GM23338 (cell line): Measurements from ENCODE around the gene CLSTN2. TPM values are rescaled to one million over a fixed set of nuclear protein-coding genes. Genes with fewer than 3 reads are reported as not detected.

Experiments
- ATAC-seq: fragments of 200-7000 bp; cut with Tn5 transposase; 3 replicates; pipeline ENCODE4 v1.9.1; 2020
- DNase-seq: peaks from one replicate; pipeline ENCODE4 v3.0.0-alpha.2; 2015; ENCODE audit warnings: low spot score
- H2AFZ ChIP-seq: fragments of 200-600 bp; sonication (generic); 2 replicates; pipeline ENCODE4 v1.8.0; 2016; ENCODE audit warnings: antibody characterized with exemption, mild to moderate bottlenecking, moderate library complexity
- H3F3A ChIP-seq: fragments of 200-600 bp; sonication (generic); replicated peaks from 2 replicates; pipeline ENCODE4 v1.8.0; 2017; ENCODE audit warnings: antibody characterized with exemption, mixed run types, low read depth
- H3K27ac ChIP-seq: fragments of 200-600 bp; sonication (generic); 2 replicates; pipeline ENCODE4 v1.6.1; 2016; ENCODE audit warnings: low read depth
- H3K27me3 ChIP-seq: fragments of 200-600 bp; sonication (generic); 2 replicates; pipeline ENCODE4 v1.8.0; 2016; ENCODE audit warnings: mild to moderate bottlenecking, mixed run types, moderate library complexity; ENCODE audit not compliant: insufficient read depth
- H3K36me3 ChIP-seq: fragments of 200-600 bp; sonication (generic); 2 replicates; pipeline ENCODE4 v1.8.0; 2016; ENCODE audit warnings: mild to moderate bottlenecking; ENCODE audit not compliant: insufficient read depth
- H3K4me1 ChIP-seq: fragments of 200-600 bp; sonication (generic); 2 replicates; pipeline ENCODE4 v1.8.0; 2016; ENCODE audit warnings: mild to moderate bottlenecking, moderate library complexity; ENCODE audit not compliant: insufficient read depth
- H3K4me2 ChIP-seq: fragments of 200-600 bp; sonication (generic); 2 replicates; pipeline ENCODE4 v1.7.1; 2017; ENCODE audit warnings: mixed run types
- H3K4me3 ChIP-seq: fragments of 200-600 bp; sonication (generic); 2 replicates; pipeline ENCODE4 v1.6.1; 2016; ENCODE audit warnings: mixed run types
- H3K79me2 ChIP-seq: fragments of 200-600 bp; sonication (generic); replicated peaks from 2 replicates; pipeline ENCODE4 v1.8.0; 2017; ENCODE audit warnings: mild to moderate bottlenecking; ENCODE audit not compliant: insufficient read depth
- H3K9me2 ChIP-seq: fragments of 200-600 bp; sonication (generic); 2 replicates; pipeline ENCODE4 v1.8.0; 2017; ENCODE audit not compliant: insufficient read depth
- H4K20me1 ChIP-seq: fragments of 200-600 bp; sonication (generic); replicated peaks from 2 replicates; pipeline ENCODE4 v1.8.0; 2017; ENCODE audit warnings: mild to moderate bottlenecking; ENCODE audit not compliant: insufficient read depth
- H3K27ac Mint-ChIP-seq: 2 replicates; pipeline ENCODE4 v1.8.0; 2020; ENCODE audit warnings: inconsistent platforms, mild to moderate bottlenecking, moderate library complexity, mixed read lengths
- H3K27me3 Mint-ChIP-seq: 3 replicates; pipeline ENCODE4 v1.8.0; 2022; ENCODE audit warnings: low read depth, mild to moderate bottlenecking, moderate library complexity, mixed read lengths, inconsistent platforms; ENCODE audit not compliant: insufficient read depth, poor library complexity
- H3K36me3 Mint-ChIP-seq: 3 replicates; pipeline ENCODE4 v1.8.0; 2021; ENCODE audit warnings: low read depth, mild to moderate bottlenecking, inconsistent platforms, moderate library complexity, mixed read lengths
- H3K4me1 Mint-ChIP-seq: 3 replicates; pipeline ENCODE4 v1.8.0; 2020; ENCODE audit warnings: mild to moderate bottlenecking, inconsistent platforms, mixed read lengths
- H3K4me3 Mint-ChIP-seq: 3 replicates; pipeline ENCODE4 v1.8.0; 2021; ENCODE audit warnings: moderate library complexity, mild to moderate bottlenecking, inconsistent platforms, mixed read lengths
- H3K9me3 Mint-ChIP-seq: 3 replicates; pipeline ENCODE4 v1.8.0; 2020; ENCODE audit warnings: moderate library complexity, mild to moderate bottlenecking, inconsistent platforms, mixed read lengths
- CREB1 ChIP-seq: fragments of 250-450 bp; sonication (Bioruptor Pico); IDR thresholded peaks from 2 replicates; pipeline ENCODE4 v1.5.0; 2020; ENCODE audit warnings: low read depth, mild to moderate bottlenecking, moderate library complexity
- EZH2 ChIP-seq: fragments of 200-600 bp; sonication (generic); IDR thresholded peaks from one replicate; pipeline ENCODE4 v1.8.0; 2017; ENCODE audit warnings: antibody characterized with exemption, mild to moderate bottlenecking, low read depth; ENCODE audit not compliant: unreplicated experiment
- EZH2phosphoT487 ChIP-seq: fragments of 200-600 bp; sonication (generic); IDR thresholded peaks from one replicate; pipeline ENCODE4 v1.8.1; 2018; ENCODE audit warnings: antibody characterized with exemption; ENCODE audit not compliant: unreplicated experiment
- JUNB ChIP-seq: IDR thresholded peaks from one replicate; pipeline ENCODE4 v1.6.1; 2016; ENCODE audit warnings: antibody characterized with exemption; ENCODE audit not compliant: unreplicated experiment
- ZNF114 ChIP-seq: fragments of 250-450 bp; sonication (Bioruptor Pico); IDR thresholded peaks from 2 replicates; pipeline ENCODE4 v1.5.0; 2020; ENCODE audit warnings: mild to moderate bottlenecking, moderate library complexity
- polyA plus RNA-seq: library from polyadenylated mRNA; unstranded; fragments of >200 nt; fragmentation: Nextera tagmentation; extraction: Ambion mirVana; gene quantifications from 2 replicates; pipeline ENCODE4 v1.2.1, GENCODE V29; 2016
- total RNA-seq: library from RNA; depleted of rRNA; stranded (reverse); fragments of >200 nt; shearing (Covaris generic); gene quantifications from 2 replicates; pipeline ENCODE4 v1.2.3, GENCODE V29; 2014
- TF ChIP-seq, protein P1 (sequence below): fragments of 250-450 bp; sonication (Bioruptor Pico); IDR thresholded peaks from 2 replicates; pipeline ENCODE4 v1.5.0; 2020; ENCODE audit warnings: mild to moderate bottlenecking, moderate library complexity
- TF ChIP-seq, protein P2 (sequence below): IDR thresholded peaks from 2 replicates; pipeline ENCODE4 v1.6.1; 2016; ENCODE audit warnings: antibody characterized with exemption

CLSTN2 gene
- total and polyA plus RNA-seq, 2 experiments from 2014 or later, result 0.11 to 0.83 TPM

DNA sequence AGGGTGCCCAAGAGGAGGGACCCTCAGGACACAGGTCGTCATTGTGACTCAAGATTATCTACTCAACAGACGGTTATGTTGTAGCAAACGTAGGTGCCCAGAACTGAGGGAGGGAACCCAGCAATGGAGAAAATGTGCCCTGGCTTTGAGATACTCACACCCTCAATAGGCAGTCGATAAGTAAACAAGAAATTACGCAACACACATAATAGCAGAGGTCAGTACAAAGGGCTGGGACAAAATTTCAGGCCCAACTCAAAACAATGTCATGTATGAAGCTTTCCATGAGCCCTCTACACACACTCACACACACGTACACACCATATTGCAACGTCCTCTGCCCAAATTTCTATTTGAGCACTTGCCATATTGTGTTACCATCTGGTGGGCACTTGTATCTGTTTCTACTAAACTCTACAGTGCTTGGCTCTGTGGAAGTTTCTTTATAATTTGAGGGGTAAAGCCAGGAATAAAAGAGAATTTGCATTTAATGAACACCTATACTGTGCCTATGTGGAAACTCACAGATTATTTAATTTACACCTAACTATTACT, 628.3 kb downstream of the CLSTN2 start (continued):
- TF ChIP-seq ZNF114 (no peak), EZH2 (no peak), JUNB (no peak), EZH2phosphoT487 (no peak)
- TF ChIP-seq, protein P1, sequence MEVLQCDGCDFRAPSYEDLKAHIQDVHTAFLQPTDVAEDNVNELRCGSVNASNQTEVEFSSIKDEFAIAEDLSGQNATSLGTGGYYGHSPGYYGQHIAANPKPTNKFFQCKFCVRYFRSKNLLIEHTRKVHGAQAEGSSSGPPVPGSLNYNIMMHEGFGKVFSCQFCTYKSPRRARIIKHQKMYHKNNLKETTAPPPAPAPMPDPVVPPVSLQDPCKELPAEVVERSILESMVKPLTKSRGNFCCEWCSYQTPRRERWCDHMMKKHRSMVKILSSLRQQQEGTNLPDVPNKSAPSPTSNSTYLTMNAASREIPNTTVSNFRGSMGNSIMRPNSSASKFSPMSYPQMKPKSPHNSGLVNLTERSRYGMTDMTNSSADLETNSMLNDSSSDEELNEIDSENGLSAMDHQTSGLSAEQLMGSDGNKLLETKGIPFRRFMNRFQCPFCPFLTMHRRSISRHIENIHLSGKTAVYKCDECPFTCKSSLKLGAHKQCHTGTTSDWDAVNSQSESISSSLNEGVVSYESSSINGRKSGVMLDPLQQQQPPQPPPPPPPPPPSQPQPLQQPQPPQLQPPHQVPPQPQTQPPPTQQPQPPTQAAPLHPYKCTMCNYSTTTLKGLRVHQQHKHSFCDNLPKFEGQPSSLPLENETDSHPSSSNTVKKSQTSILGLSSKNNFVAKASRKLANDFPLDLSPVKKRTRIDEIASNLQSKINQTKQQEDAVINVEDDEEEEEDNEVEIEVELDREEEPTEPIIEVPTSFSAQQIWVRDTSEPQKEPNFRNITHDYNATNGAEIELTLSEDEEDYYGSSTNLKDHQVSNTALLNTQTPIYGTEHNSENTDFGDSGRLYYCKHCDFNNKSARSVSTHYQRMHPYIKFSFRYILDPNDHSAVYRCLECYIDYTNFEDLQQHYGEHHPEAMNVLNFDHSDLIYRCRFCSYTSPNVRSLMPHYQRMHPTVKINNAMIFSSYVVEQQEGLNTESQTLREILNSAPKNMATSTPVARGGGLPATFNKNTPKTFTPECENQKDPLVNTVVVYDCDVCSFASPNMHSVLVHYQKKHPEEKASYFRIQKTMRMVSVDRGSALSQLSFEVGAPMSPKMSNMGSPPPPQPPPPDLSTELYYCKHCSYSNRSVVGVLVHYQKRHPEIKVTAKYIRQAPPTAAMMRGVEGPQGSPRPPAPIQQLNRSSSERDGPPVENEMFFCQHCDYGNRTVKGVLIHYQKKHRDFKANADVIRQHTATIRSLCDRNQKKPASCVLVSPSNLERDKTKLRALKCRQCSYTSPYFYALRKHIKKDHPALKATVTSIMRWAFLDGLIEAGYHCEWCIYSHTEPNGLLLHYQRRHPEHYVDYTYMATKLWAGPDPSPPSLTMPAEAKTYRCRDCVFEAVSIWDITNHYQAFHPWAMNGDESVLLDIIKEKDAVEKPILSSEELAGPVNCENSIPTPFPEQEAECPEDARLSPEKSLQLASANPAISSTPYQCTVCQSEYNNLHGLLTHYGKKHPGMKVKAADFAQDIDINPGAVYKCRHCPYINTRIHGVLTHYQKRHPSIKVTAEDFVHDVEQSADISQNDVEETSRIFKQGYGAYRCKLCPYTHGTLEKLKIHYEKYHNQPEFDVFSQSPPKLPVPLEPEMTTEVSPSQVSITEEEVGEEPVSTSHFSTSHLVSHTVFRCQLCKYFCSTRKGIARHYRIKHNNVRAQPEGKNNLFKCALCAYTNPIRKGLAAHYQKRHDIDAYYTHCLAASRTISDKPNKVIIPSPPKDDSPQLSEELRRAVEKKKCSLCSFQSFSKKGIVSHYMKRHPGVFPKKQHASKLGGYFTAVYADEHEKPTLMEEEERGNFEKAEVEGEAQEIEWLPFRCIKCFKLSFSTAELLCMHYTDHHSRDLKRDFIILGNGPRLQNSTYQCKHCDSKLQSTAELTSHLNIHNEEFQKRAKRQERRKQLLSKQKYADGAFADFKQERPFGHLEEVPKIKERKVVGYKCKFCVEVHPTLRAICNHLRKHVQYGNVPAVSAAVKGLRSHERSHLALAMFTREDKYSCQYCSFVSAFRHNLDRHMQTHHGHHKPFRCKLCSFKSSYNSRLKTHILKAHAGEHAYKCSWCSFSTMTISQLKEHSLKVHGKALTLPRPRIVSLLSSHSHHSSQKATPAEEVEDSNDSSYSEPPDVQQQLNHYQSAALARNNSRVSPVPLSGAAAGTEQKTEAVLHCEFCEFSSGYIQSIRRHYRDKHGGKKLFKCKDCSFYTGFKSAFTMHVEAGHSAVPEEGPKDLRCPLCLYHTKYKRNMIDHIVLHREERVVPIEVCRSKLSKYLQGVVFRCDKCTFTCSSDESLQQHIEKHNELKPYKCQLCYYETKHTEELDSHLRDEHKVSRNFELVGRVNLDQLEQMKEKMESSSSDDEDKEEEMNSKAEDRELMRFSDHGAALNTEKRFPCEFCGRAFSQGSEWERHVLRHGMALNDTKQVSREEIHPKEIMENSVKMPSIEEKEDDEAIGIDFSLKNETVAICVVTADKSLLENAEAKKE (CRISPR knock-in tag), result no peak

DNA sequence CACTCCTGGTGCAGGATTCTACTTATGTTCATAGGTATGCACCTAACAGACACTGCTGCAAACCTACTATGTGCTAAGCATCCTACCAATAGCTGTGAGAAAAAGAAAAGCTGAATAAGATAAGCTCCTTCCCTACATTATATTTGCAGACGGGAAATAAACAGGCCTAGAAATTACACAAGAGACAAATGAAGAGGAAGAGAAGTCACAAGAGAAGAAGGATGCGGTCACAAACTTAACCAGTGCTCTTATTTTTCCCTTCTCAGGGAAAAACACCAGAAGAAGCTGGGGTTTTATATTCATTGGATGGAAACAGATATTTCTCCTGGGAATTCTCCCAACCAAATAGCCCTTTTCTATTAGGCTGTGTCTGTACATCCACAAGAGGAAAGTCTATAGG, 633.1 kb downstream of the CLSTN2 start:
- H3K27ac ChIP-seq, result no peak overlapping the region
- TF ChIP-seq EZH2phosphoT487 (no peak), CREB1 (no peak), ZNF114 (no peak)
- TF ChIP-seq, protein P2, sequence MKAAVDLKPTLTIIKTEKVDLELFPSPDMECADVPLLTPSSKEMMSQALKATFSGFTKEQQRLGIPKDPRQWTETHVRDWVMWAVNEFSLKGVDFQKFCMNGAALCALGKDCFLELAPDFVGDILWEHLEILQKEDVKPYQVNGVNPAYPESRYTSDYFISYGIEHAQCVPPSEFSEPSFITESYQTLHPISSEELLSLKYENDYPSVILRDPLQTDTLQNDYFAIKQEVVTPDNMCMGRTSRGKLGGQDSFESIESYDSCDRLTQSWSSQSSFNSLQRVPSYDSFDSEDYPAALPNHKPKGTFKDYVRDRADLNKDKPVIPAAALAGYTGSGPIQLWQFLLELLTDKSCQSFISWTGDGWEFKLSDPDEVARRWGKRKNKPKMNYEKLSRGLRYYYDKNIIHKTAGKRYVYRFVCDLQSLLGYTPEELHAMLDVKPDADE, result no peak
- no peak overlapping the region for H2AFZ ChIP-seq
- Mint-ChIP-seq H3K9me3 (peaks cover 3% of the 10 kb centered on the region; the same call in 1 of the 3 replicates), H3K4me3 (no peak overlapping the region), H3K4me1 (no peaks in the 10 kb centered on the region), H3K36me3 (no peaks in the 10 kb centered on the region), H3K27me3 (peaks cover 7% of the 10 kb centered on the region), H3K27ac (no peak overlapping the region)
- no peak overlapping the region for H3K4me3 ChIP-seq
- no peaks in the 10 kb centered on the region for H4K20me1 ChIP-seq
- H3K4me1 ChIP-seq, result no peaks in the 10 kb centered on the region
- H3K36me3 ChIP-seq, result no peaks in the 10 kb centered on the region
- H3F3A ChIP-seq, result no peaks in the 10 kb centered on the region
- no peaks in the 10 kb centered on the region for H3K79me2 ChIP-seq
- ATAC-seq, result no peak
- no peak overlapping the region for H3K4me2 ChIP-seq
- no peak for DNase-seq
- H3K27me3 ChIP-seq, result no peaks in the 10 kb centered on the region
- H3K9me2 ChIP-seq, result peaks cover 3% of the 10 kb centered on the region; the same call in 1 of the 2 replicates
